Right hindlimb (tissue), 1 donor: ENCODE measurements around the gene KAT2A.

Experiments used
- DNase-seq: peaks from one replicate; pipeline ENCODE4 v3.0.0-alpha.2; 2018

Gene KAT2A

DNA sequence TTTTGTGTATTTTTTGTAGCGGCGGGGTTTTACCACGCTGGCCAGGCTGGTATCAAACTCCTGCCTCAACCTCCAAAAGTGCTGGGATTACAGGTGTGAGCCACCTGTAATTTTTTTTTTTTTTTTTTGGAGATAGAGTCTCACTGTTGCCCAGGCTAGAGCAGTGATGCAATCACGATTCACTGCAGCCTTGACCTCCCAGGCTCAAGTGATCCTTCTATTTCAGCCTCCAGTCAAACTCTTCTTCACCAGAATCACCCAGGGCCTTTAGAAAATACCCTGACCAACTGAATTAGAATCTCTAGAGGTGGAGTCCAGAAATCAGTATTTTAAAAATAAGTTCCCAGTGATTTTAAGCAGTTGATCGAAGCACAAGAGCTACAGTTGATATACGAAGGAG, 14.0 kb upstream of the KAT2A start:
- DNase-seq, result no peak

DNA sequence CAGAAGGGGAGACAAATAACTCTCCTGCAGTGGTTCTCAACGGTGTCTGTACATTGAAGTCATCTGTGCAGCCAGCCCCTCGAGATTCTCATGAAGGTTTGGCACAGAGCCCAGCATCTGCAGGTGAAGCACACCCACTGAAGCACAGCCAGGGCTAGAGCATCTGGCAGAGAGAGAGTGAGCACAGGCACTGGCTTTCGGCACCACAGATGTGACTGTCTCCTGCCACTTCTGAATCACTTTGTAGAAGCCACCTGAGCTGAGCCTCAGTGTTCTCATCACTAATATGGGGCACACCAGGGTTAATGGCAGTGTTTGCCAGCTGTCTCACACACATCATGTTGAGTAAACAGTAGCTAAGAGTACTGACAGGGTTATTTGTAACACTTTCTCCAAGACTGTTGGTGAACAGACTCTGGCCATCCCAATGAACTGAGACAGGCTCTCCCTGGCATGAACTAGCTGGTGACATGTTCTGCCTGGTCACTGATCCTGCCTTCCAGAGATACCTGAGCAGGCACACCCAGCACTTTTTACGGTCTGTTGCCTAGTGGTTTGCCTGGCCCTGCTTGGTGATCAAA, 12.4 kb upstream of the KAT2A start:
- no peak for DNase-seq

DNA sequence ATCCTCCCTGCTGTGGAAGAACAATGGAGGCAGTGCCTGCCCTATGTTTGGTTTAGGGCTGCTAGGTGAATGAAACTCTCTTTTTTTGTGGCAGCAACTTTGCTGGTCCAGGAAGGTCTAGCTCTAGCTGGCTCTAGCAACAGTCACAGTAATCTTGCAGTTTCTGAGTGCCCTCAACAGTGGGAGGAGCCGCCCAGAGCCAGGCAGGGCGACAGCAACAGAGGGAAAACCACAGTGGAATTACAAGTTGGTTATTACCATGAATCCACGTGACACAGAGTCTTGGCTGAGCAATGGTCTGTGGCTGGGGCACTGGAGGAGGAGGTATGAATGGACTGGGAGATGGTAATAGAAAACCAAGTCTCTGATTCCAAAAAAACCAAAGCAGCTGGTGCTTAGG, 11.8 kb upstream of the KAT2A start:
- peak; percentile 50 for DNase-seq

DNA sequence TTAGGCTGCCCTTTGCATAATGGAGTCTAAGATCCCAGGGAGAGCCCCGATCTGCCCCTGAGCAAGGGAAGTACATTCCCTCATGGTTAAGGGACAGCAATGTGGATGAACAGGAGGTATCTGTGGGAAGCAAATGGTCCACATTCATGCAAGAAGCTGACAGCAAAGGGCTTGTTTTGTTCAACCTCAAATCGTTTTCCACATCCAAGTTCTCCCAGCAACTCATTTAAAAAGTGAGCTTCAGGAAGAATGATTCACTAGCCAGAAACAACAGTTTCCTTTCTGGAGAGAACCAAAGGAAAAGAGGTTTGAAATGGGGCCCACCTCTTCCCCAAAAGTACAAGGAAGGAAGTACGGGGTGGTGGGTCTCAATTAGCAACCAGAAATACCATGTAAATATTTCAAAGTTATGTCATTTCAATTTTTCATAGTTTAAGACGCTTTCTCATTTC, 10.8 kb upstream of the KAT2A start:
- no peak for DNase-seq

DNA sequence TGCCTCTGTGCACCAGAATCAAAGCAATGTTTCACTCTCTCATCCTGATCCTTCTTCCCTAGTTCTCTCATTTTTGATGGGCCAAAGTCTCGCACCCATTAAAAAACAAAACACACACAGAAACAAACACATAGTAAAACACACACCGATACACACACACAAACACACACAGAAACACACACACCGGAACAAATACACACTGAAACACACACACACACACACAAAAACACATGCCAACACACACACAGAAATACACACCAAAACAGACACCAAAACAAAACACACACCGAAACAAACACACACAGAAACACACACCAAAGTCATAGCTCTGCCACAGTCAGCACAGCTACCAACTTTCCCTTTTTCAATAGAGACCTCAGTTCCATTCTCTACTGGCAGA, 10.1 kb upstream of the KAT2A start:
- no peak for DNase-seq

DNA sequence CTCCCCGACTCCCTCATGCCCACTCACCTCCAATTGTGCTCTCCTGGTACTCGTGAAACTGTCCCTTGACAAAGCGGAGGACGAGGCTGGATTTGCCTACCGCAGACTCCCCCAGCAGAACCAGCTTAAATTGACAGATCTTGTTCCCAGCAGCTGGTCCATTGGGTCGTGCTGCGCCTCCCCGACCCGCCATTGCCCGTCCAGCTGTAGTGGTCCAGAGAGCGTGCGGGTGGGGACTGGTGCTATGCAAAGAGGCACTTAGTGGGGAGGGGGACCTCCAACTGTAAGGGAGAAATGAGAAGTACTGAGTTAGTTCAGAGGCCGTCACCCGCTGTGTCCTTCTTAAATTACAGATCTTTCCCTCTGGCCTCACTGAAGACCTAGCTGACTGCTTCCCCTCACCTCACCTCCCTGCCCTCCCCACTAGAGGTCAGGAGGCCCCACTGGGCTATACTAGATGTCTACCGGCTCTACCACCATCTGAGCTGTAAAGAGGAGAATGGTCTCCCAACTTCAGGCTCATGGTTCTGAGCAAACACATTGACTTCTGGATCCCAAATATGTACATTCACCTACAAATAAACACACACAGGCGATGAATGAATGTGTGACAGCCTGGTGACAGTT, 9.3 kb upstream of the KAT2A start:
- no peak for DNase-seq

DNA sequence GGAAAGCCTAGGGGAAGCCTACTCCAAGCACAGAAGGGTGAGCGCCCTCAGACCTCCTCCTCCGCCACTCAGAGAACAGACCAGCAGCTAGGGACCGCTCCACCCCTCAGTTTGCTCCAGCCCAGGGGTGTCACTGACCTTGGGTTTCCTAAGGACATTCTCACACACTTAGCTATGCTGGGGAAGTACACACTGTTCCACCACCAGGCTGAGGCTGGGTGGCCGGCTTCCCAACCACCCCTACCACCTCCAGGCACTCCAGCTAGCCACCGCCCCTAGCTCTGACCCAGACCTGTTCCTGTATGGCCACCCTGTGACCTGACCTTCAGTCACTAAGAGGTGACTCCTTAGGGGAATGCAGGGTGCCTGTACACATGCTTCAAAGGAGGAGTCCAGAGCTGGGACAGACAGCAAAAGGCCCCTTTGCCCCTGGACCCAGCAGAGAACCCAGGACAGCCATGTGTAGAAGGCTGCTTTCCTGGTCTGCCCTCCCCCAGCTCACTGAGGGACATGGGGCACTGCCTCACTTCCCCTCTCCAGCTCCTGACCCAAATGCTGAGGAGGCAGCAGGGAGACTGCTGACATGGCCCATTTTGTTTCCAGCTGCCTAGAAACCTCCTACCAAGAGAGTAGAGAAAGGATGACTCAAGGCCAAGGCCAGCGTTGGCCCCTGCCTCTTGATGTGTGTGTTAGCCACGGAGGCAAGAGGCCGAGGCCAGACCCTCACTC, 8.1 kb upstream of the KAT2A start:
- DNase-seq, result no peak

DNA sequence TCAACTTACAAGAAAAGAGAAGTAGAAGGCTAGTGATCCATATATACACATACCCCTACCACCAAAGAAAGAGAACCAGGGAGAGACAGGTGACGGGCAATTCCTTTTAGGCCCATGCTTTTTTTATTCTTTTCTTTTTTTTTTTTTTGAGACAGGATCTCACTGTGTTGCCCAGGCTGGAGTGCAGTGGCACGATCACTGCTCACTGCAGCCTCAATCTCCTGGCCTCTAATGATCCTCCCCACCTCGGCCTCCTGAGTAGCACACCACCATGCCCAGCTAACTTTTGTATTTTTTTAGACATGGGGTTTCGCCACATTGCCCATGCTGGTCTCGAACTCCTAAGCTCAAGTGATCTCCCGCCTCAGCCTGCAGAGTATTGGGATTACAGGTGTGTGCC, 6.2 kb upstream of the KAT2A start:
- DNase-seq, result no peak

DNA sequence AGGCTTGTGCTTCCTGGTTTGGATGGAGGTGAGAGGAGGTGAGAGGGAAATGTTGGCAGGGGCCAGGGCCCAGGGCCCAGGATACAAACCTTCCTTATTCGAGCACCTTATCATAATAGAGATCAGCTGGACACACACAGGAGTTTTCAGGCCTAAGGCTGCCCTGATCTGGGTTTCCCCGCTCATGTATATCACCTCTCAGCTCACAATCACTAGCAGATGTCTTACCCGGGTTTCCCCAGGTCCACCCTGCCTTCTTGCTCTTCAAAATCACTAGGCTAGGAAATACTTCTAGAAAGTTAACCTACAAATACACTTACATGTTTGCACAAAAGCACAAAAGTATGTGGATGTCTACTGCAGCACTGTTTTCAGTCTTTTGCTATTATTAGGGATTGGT, 5.7 kb upstream of the KAT2A start:
- no peak for DNase-seq

DNA sequence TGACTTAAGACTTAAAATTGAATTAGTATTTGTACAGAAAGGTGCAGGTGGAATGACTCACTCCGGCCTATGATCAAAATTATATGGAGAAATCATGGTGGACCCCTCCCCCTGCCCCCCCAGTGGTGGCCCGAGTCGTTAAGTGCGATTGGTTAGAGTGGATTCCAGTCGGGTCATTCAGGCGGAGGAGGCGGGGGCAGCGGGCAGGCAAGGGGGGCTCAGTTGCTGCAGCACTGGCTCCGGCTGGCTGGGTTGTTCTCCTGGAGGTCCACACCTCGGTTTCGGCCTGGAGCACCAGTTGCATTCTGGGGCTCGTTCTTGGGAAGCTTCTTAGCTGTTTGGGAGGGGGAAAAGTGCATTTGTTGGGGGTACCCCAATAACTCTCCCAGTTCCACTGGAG, 4.4 kb upstream of the KAT2A start:
- no peak for DNase-seq

DNA sequence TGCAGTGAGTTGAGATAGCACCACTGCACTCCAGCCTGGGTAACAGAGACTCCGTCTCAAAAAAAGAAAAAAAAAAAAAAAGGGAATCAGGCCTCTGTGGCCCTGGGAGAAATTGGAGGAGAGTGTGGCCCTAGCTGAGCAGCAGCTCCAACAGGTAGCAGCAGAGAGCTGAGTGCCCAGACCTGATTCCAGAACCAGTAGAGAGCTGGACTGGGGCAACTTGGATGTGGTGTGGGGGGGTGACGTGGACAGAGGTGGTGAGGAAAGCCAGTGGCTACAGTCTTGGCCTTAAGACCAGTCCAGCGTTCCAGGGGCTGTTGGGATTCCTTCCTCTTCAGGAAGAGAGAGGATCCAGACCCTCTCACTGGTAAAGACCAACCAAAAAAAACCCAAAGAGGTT, 3.1 kb upstream of the KAT2A start:
- no peak for DNase-seq

DNA sequence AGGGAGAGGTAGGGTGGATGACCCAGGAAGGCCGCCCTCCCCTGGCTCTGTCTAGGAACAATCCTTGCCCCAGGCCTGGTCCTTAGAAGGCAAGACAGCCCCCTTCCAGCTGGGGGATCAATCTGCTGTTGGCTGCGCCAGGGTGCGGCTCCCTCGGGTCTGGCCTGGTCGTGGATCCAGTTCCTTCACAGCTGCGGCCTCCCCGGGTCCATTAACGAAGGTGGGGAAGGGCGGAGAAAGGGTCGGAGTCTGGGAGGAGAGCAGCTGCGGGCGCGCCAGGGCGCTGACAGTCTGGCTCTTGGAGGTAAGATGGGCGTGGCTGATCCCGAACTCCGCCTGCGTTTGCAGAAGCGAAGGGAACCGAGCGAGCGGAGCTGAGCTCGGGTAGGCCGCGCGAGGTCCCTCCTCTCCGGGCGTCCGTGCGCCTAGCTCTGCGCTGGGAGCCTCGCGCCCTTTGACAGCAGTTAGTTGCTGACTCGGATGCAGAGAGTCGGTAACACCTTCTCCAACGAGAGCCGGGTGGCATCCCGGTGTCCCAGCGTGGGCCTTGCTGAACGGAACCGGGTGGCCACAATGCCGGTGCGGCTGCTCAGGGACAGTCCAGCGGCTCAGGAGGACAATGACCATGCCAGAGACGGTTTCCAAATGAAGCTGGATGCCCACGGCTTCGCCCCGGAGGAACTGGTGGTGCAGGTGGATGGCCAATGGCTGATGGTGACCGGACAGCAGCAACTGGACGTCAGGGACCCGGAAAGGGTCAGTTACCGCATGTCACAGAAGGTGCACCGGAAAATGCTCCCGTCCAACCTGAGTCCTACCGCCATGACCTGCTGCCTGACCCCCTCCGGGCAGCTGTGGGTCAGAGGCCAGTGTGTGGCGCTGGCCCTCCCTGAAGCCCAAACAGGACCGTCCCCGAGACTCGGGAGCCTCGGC, 1.5 kb upstream of the KAT2A start, which contains the start of gene HSPB9:
Gene HSPB9, plus strand, starts transcription at position 434 of the 933 bp plus-strand sequence. Its CDS starts 47 bp downstream, at position 481.
- peak; percentile 73 for DNase-seq

DNA sequence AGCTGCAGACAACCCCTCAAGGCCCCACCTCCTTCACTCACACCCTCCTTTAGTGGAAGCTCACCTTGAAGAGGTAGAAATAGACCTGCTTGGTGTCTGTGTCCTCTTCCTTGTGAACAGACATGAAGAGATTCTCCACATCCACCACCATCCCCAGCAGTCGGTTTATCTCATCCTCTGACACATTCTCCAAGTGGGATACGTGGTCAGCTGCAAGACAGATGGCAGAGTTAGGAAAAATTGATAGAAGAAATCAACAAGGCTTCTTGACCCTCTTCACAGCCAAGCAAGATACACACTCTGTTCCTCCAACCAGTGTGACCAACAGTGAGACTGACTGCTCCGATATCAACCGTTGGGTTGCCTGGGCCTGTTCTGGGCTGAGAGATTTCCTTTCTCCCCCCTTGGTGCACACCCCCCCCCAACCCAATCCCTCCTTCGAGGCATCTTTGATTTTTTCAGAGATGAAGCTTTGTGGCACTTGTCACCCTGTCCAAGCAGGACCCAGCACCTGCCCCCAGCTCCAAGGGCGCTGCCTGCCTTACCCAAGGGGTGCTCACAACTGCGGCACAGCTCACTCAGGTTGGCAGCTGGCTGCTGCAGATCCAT, 902 bp downstream of the KAT2A start:
- DNase-seq, result no peak

DNA sequence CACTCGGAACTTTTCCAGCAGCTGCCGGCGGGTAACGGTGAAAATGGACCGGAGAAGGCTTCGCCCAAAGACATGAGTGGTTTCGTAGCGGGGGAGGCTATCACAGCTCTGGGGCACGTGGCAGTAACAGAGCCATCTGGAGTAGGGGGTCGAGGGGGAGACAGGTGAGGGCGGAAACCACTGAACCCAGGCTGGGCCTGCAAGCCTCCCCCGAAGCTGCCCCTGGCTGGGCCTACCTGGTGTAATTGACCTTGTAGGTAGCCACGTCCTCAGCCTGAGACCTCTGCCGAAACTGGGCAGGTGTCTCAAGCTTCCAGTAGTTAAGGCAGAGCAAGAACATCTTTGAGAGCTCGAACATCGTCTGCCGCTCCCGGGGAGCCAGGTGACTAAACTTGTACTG, 1.9 kb downstream of the KAT2A start:
- no peak for DNase-seq

DNA sequence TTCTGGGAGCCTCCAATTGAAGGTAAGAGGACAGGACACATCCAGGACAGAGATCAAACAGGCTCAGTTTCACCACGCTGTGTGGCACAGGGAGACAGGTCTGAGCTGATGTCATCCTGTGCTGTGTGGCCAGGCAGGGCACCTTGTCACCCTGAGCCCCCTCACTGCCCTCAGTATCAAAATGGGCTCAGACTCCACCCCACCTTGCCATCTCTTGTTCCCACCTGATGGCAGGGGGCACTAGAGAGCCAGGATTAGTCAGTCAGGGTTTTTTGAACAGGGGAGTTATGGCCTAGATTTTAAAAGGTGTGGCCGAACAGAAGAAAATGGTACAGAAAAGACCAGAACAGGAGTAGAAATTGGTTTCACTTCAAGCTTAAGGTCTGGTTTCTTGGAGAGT, 2.6 kb downstream of the KAT2A start:
- no peak for DNase-seq

DNA sequence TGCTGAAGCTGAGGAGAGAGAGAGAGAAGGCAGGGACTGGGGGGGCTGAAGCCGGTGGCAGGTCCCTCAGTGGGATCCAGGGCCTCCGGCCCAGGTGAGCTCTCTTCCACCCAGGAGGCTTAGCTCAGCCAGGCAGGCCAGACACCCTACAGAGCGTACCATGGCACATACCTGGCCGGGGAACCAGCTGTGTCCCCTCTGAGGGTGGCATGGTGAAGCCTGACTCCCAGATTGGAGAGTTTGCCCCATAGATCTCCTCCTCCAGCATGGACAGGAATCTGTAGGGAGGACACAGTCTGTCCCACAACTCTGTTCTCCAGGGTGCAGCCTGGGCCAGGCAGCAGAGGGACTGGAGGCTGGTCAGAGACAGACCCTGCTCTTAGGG, 3.0 kb downstream of the KAT2A start:
- DNase-seq, result no peak

DNA sequence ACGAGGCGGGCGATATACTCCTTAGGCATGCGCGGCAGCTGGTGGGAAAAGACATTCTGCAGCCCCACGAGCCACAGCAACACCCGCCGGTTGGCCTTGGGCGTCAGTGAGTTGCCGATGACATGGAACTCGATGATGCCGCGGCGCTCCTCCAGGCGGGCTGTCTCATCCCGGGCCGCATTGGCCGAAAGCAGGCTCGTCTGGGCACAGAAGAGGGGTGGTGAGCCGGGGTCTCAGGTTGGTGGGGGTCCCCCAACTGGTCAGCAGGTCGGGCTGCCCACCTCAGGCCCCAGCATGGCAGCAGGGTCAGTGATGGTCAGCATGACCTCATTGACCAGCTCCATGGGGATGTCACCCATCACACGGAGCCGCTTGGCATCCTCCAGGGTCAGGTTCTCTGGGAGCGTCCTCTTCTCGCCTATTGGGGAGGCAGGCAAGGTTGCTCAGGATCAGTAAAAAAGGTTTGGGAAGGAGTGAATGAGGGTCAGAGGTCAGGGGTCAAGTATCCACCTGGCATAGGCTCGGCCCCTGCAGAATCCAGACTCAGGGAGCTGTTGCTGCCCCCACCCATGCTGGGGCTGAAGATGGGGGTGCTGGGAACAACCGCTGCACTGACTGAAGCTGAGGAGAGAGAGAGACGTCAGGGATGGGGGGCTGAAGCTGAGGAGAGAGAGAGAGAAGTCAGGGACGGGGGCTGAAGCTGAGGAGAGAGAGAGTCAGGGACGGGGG, 3.6 kb downstream of the KAT2A start:
- no peak for DNase-seq

DNA sequence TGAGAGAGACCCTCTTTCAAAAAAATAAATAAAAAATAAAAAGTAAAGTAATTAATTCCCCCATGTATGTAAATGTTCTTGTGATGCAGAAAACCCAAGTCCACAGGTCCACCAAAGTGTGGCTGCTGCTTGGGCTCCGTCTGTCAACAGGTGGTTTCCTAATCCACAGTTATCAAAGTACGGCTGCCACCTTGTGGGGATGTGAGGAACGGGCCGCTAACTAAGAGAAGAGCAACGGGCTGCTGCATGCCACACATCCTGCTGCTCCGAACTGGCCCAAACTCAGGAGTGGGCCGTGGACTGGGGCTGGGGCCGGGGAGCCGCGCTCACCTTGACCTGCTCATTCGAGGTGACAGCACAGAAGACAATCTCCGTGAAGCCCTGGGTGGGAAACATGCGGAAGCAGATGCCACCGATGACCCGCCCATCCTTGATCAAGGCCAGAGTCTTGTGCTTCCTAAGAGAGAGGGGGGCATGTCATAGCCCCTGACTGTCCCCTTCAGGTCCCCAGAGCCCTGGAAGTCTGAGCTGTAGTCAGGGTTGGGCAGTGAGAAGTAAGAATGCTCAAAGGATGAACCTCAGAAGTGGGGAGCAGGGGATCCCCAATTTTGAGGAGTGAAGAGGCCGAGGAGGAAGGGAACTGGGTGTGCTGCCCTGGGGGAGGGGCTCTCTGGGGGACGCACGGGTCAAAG, 4.3 kb downstream of the KAT2A start:
- peak; percentile 88 for DNase-seq

DNA sequence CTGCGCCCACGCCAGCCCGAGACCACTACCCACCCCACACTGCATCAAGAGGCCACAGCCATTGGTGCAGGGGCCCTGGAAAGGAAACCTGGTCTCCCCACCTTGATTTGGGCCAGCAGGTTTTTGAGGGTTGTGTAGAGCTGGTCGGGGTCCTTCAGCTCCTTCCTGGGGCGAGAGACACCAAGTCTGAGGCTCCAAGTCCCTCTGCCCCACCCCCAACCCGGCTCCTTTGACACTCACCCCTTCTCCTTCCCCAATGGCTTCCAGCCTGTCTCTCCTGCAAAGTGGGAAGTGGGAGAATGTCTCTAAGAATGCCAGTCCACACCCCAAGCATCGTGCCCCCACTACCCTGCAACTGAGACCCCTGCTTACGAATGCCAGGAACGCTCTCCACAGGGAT, 7.0 kb downstream of the KAT2A start:
- no peak for DNase-seq

DNA sequence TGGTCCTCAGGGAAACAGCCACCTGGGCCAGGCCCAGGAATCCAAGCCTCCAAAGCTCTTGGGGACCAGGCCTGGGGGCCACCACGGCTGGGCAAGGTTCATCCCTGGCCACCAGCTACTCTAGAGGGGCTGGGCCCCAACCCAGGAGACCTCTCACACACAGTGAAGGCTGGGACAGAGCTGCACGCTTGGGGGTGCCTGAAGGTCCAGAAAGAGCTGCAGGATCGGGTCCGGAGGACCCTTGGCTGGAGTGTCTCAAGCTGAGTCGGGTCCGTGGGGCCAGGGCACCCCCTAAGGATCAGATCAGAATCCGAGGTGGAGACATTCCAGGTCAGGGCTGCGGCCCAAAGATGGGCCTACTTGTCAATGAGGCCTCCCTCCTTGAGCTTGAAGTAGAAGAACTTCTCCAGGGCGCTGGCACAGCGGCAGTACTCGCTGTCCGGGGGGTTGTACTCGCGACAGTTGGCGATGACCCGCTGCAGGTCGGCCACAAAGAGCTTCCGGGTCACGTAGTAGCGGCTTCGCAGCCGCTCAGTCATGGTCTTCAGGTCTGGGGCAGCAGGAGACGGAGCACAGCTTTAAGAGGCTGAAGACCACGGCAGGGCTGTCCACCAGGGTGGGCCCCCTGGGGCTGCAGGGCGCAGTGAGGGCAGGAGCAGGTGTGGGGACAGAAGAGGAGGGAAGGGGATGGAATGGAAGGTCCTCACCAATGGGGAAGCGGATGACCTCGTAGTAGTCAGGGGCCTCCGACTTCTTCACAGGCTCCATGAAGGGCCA, 7.7 kb downstream of the KAT2A start:
- no peak for DNase-seq
